Anterior cingulate cortex (tissue), 58 donors: ENCODE data around the gene TMEM255B.
A peak's percentile ranks its signal among the peaks of the same experiment; 100 is the strongest.
"Not testable (repeated sequence)": the region's sequence is repeated elsewhere in the genome, so short reads cannot be mapped to it uniquely, and the experiment has no call there.

Experiments
- DNase-seq, 58 donors: peaks; one replicate each; lab custom pipeline; 2025; lab: John Stamatoyannopoulos, UW

The TMEM255B gene

DNA sequence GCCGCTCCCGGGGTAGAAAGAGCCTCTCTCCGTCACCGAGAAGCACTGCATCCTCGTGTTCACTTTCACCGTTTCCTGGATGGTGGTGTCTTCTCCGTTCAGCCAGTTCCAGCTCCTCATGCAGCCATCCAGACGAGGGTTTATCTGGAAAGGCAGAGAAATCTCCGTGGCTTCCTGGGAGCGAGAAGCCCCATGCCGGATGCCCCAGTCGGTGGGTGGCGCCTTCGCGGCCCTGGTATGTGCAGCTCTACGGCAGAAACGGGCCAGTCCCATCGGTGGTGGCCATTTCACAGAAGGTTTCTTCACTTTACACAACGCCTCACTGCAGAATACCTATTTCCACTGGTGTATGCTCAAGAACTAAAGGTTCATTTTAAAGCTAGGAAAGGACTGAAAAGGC is 68.0 kb downstream of the TMEM255B start:
- DNase-seq = no peak

GRCh38 chr13:113828282-113828825 is 69.3 kb downstream of the TMEM255B start:
- DNase-seq = no peak

DNA sequence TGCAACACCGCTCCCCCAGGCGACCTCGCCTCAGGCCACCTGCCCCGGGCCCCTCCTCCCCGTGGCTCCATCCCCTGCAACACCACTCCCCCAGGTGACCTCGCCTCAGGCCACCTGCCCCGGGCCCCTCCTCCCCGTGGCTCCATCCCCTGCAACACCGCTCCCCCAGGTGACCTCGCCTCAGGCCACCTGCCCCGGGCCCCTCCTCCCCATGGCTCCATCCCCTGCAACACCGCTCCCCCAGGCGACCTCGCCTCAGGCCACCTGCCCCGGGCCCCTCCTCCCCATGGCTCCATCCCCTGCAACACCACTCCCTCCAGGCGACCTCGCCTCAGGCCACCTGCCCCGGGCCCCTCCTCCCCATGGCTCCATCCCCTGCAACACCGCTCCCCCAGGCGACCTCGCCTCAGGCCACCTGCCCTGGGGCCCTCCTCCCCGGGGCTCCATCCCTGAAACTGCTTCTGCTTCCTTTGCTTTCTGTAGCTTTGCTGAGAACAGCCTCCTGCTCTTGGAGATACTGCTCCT is 71.5 kb downstream of the TMEM255B start:
- not testable (repeated sequence) for DNase-seq

GRCh38 chr13:113831061-113831460 is 72.0 kb downstream of the TMEM255B start:
- DNase-seq = no peak

DNA sequence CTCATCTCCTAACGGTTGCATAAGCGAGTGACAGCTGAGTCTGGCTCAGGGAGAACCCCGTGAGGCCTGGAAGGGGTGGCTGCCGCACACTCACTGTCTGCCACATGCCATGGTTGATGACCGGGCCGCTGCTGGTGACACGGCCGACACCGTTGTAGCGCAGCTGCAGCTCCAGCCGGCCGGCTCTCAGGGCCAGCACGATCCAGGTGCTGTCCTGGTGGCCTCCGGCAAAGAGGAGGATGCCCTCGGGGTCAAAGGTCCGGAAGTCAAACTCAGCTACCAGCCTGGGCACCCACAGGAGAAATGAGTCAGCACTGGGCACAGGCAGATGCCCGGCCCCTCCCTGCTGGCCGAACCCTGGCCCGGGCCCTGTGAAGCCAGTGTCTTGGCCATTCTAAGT is 73.2 kb downstream of the TMEM255B start:
- DNase-seq = no peak

- DNase-seq = no peak
These were observed 73.6 kb downstream of the TMEM255B start for GRCh38 chr13:113832631-113833030.

DNA sequence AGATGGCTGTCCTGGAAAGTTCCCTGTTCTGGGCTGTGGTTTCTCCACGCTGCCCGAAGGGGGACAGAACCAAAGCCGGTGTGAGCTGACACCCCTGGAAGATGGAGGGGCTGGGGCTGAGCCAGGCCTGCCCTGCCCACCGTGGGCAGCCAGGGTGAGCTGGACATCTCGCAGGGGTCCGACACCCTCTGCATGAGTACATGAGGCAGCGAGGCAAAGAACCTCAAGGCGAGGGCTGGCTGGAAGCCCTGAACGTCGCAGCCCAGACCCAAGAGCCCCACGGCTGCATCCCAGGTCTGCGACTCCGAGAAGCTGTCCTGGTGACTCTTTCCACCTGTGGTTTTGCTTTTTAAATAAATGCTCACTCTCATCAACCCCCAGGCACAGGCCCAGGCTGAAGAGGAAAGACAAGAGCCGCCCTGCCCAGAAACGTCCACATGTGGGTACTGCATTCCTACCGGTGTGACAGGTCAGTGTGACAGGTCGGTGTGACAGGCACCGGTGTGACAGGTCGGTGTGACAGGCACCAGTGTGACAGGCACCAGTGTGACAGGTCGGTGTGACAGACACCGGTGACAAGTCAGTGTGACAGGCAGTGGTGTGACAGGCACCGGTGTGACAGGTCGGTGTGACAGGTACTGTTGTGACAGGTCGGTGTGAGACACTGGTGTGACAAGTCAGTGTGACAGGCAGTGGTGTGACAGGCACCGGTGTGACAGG is 74.2 kb downstream of the TMEM255B start:
- no peak for DNase-seq

DNA sequence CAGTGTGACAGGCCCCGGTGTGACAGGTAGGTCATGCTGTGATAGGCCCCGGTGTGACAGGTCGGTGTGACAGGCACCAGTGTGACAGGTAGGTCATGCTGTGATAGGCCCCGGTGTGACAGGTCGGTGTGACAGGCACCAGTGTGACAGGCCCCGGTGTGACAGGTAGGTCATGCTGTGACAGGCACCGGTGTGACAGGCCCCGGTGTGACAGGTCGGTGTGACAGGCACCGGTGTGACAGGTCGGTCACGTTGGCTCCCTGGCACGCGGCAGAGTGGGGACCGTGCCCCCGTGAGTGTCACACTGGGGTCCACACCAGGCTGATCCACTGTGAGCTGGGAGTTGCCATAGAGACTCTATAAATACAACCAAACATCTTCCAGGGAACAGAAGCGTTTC is 75.0 kb downstream of the TMEM255B start:
- not testable (repeated sequence) for DNase-seq

DNA sequence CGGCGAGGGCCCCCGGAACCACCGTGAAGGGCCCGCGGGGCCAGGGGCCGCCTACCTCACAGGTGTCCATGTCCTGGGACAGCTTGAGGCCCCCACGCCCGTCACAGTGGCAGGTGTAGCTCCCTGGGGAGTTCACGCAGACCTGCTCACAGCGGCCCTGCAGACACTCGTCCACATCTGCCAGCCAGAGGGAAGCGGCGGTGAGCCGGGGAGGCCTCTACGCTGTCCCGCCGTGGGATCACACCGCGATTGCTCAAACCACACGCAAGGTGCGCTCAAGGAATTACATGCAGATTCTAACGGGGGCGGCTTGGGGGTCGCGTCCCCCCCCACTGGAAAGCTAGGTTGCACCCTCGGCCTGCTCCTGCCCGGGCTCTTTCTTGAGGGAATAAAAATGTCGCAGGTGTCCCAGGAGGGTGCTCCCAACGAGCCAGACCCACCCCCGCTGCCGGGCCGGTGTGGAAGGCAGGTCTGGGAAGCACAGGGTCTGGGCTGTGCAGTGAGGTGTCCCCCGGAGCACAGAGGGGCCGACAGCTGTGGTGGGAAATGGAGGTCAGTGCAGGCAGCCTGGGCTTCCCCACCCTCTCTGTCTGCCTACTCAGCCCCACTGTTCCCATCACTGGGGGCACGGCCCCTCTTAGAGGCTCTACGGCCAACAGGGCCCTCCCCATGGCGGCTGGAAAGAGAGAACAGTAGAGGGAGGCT is 75.6 kb downstream of the TMEM255B start:
- DNase-seq = no peak

- DNase-seq = no peak
These were observed 76.6 kb downstream of the TMEM255B start for GRCh38 chr13:113835461-113836270.

DNA sequence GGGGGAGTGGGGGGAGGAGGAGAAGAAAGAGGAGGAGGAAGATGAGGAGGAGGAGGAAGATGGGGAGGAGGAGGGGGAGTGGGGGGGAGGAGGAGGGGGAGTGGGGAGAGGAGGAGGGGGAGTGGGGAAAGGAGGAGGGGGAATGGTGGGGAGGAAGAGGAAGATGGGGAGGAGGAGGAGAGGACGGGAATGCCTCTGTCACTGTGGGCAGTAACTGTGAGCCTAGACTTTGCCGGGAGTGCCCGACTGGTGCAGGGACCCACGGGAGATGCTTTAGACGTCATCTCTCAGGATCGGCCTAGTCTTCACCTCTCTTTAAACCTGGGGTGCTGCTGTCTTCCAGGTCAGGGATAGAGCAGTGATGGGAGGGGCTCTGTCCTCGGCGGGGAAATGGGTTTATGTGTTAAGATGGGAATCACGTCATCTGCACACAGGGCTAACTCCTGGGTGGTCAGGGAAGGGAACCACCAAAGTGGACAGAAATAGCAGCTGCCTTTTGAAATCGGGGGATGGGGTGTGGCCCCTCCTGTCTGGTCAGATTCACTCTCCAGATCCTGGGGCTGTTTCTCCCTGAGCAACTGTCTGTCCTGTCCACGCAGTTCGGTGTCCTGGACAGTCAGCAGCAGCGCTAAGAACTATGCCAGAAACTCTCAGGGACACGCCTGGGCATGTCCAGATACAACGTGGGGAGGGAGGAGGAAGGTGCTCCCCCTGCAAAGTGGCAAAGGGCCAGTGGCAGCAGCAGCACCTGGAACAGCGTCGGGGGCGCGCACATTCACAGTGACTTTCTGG is 77.9 kb downstream of the TMEM255B start:
- peak in 2 of 58 donors; percentile 56 to 63 for DNase-seq

- peak in 55 of 58 donors; percentile 17 to 94 (median 64) for DNase-seq
These were observed 78.7 kb downstream of the TMEM255B start for GRCh38 chr13:113837560-113838355.

DNA sequence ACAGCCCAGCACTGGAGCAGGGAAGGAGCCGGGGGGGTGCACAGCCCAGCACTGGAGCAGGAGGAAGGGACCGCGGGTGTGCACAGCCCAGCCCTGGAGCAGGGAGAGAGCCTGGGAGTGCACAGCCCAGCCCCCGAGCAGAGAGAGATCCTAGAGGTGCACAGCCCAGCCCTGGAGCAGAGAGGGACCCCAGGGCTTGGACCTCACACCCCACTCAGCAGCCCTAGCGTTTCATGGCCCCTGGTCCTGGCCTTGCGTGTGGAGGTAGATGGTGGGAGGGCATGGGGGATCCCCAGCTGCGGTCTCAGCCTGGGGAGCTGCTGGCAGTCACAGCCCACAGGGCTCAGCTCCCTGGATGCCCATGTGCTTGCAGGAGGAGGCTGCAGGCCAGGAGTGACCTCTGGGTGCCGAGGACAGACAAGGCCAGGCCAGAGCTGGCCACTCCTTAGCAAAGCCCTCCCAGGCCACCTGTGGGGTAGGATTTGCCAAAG is 79.7 kb downstream of the TMEM255B start:
- no peak for DNase-seq

DNA sequence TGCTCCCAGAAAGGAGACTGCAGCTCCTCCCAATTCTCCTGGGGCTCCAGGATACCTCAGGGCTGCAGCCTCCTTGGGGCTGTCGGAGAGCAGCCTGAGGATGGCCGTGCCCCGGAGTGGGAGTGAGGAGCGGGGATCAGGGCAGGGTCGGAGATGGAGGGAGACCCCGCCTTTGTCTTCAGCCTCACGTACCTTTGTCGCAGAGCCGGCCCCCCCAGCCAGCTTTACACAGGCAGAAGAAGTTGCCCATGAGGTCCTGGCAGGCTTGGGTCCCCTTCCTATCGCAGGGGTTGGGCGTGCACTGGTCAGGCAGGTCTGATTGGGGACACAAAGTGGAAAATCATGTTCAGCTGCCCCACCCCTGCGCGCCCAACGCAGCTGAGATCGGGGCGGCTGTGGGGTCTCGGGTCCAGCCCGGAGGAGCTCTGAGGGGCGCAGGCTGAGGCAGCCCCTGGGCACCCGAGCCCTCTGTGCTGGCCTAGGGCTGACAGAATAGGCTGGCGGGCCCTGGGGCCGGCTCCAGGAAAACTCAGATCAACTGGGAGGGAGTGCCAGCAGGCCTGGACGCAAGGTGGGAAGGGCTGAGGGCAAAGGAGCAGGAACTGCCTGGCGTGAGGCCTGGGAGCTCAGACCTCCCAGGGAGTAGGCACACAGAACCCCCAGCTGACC is 80.6 kb downstream of the TMEM255B start:
- peak in 10 of 58 donors; percentile 18 to 63 (median 37) for DNase-seq

- peak in 51 of 58 donors; percentile 16 to 84 (median 63) for DNase-seq
These were observed 81.7 kb downstream of the TMEM255B start for GRCh38 chr13:113840541-113841352.

DNA sequence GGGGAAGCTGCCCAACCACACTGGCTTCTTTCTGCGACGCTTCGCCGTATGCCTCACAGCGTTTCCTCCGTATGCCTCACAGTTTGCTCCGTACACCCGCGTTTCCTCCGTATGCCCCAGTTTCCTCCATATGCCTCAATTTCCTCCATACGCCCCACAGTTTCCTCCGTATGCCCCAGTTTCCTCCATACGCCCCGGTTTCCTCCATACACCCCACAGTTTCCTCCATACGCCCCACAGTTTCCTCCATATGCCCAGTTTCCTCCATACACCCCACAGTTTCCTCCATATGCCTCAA is 82.3 kb downstream of the TMEM255B start:
- no peak for DNase-seq

- DNase-seq = no peak
These were observed 83.5 kb downstream of the TMEM255B start for GRCh38 chr13:113842336-113843062.
